Stimulated activated CD4-positive, alpha-beta T cell treated with anti-CD3 and anti-CD28 coated beads, Interleukin-12 subunit alpha, Interleukin-12 subunit beta, amount 100 ng/mL, for 4 hours (primary cell): Measurements from ENCODE around the gene HES5.

Experiments used
- DNase-seq: peaks from one replicate; pipeline ENCODE4 v3.0.0-alpha.2; 2020

The HES5 gene

GRCh38 chr1:2530513-2531361 is 674 bp upstream of the HES5 start:
- no peak for DNase-seq

GRCh38 chr1:2528966-2529783 is 888 bp downstream of the HES5 start:
- peak; percentile 56 for DNase-seq

DNA sequence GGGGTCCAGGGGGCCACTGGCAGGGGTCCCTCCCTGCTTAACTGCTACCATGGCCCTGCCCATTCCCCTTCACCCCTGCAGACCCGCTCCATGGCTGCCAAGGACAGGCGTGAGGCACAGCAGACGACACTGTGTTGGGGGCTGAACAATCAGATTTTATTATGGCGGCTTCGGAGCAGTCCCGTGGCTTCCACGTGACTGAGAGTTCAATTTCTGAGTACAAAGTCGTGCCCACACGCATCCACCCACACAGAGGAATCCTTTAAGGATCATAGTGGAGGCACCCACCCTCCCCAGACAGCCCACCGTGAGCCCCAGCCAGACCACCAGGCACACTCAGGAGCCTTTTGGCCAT is 1.5 kb downstream of the HES5 start:
- no peak for DNase-seq

- no peak for DNase-seq
These were observed 2.0 kb downstream of the HES5 start for GRCh38 chr1:2528016-2528415.

DNA sequence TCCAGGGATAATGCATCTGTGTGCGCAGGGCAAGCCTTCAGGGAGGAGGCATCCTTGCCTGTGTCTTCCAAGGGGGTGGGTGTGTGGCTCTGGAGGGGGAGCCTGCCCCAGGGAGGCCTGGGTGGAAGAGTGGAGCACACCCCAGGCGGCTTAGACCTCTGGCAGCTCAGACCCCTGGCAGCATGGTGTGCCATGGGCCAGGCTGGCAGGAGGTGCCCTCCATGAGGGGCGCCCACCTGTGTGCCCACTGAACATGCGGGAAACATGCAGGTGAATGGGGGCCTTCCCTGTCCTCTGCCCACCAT is 2.6 kb downstream of the HES5 start:
- DNase-seq: no peak

DNA sequence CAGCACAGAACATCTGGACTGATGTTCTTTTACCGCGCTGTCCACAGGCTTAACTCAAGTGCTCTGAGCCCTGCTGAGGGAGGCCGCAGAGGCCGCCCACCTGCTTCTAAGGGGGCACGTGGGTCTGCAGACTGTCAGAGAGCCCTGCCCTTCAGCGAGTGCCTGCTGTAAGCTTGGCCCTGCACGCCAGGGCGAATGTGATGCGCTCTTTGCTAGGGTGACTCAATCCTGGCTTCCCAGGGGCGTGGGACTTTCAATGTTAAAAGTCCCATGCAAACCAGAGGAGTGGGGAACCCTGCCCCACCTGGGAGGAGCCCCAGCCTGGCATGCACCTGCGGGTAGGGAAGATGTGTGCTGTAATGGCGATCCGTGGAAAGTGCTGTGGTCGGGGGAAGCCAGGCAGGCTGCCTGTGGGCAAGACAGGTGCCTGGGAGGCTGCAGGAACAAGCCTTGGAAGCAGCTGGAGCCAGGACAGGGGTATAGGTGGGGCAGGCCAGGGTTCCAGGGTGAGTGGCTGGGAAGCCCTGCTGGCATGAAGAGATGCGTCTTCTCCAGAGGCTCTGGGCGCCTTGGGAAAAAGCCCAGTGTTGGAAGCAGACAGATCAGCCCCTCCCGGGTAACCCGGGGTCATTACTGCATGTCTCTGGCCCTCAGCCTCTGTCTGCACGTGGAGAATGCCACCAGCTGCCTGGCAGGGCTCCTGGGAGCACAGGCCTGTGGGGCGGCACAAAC is 3.1 kb downstream of the HES5 start:
- peak; percentile 49 for DNase-seq

- peak; percentile 87 for DNase-seq
These were observed 3.9 kb downstream of the HES5 start, which contains the start of gene PANK4 for GRCh38 chr1:2525920-2526823. TSS of gene PANK4 (minus strand) at chr1:2526596. CDS start at chr1:2526587, 9 bp downstream.

DNA sequence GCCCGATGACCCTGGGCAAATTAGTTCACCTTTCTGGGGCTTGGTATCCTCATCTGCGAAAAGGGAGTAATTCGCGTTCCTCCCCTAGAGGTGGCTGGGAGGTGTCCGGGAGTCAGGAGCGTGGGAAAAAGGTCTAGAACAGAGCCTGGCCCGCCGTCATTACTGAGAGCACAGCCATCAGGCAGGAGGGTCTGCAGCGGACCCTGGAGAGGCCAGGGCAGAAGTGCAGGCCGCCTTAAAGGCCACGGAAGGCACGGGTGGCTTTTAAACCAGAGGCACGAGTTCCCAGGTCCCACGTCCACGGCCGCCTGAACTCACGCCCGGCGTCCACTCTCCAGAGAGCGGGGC is 4.5 kb downstream of the HES5 start:
- no peak for DNase-seq

DNA sequence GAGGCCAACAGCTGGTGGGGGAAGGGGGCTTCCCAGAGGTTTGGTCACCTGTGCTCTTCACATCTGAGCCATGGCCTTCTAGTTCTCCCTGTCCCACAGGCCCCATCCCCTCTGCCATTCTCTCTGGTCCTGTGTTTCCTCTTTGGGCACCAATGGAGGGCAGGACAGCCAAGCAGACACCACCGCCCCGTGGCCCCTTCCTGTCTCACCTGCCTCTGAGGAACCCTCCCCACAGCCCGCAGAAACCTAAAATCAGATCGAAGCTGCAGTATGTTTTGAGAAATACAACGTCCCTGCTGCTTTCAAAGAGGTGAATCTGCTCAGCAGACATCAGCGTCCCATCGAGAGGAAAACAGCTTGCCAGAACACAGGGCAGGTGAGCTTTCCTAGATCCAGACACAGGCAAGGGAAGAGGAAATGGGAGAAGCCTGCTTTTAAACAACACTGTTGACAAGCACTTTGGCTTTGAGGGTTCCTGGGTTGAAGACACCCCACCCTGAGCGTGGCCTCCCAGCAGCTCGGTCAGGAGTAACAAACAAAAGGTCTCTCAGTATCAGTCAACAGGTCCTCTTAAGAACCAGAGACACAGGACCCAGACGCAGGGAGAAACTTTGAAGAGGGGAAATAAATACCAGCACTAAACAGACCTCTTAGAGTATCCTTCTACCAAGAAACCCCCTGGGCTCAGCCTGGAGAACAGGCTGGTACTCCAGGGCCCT is 6.0 kb downstream of the HES5 start:
- no peak for DNase-seq

GRCh38 chr1:2523191-2523890 is 6.7 kb downstream of the HES5 start:
- DNase-seq: no peak

- DNase-seq: no peak
These were observed 7.8 kb downstream of the HES5 start for GRCh38 chr1:2522230-2522629.

DNA sequence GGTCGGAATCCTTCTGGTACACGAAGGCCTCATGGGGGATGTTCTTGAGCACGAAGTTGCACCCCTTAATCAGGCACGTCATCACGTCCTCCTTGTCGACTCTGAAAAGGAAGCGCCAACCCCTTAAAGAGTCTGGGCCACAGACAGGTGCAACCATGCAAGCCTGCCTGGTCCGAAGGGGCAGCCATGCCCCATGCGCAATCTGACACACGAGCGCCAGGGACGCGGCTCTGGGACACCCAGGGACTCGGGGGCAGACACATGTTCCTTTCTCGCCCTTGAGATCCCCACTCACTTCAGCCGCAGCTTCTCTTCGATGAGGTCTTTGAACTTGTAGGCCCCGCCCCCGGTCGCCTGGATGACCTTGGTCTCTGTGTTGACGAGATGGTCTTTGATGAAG is 9.3 kb downstream of the HES5 start:
- no peak for DNase-seq

DNA sequence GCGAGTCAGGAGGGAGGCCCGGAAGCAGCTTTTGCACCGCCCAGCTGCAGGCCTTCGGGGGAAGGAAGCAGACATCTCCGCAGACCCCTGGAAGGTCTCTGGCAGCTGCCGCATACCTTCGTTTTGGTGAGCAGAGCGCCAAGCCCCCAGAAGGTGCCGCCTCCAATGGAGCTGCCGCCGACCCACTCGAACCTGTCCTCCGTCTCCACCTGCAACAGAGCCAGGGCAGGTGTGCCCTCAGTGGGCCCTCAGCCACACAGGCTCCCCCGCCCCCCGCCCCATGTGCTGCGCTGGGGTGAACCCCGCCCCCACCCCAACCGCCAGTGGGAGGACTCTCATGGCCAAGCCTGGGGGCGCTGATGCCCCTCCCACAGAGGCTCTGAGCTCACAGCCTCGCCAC is 9.9 kb downstream of the HES5 start:
- no peak for DNase-seq

DNA sequence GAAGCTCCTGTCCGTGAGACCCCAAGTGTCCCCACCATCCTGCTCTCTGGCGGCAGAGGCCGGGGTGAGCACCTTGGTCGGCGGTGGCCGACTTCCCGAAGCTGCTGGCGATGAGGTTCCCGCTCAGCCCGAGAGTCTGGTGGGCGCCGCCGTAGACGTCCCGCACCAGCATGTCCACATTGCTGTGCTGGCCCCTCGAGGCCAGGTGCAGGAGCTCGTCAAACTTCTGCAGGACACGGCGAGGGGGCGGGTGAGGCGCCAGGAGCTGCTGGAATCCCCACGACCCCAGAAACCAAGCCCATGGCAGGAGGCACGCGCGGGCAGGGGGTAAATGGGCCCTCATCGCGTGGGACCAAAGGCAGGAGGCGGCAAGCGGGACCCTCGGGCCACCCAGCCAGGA is 10.3 kb downstream of the HES5 start:
- no peak for DNase-seq

DNA sequence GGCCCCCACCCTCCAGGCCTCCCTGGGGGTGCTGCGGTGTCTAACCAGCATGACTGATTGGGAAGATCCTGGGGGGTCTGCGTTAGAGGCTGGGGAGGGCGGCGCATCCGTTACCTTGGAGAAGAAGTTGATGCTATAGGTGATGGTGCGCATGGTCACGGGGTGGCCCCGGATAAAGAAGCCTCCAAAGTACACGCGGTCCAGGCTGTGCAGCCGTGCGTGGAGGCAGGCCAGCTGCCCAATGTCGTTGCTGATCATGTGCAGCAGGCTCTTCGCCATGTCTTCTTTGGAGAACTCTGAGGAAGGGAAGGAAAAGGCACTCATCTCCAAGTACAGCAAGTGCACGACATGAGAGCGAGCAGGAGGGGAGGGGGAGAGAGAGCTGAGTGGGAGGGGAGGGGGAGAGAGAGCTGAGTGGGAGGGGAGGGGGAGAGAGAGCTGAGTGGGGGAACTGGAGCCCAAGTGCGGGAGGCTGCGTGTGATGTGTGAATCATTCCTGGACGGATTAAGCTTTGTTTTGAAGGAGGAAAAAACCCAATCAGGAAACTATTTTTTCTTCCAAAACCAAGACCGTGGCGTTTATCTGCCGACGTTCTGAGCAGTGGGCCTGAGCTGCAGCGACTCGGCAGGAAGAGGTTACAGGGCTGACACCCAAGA is 10.9 kb downstream of the HES5 start:
- DNase-seq: no peak

GRCh38 chr1:2518528-2518927 is 11.5 kb downstream of the HES5 start:
- no peak for DNase-seq

- DNase-seq: no peak
These were observed 12.1 kb downstream of the HES5 start for GRCh38 chr1:2517966-2518365.

- DNase-seq: no peak
These were observed 13.1 kb downstream of the HES5 start for GRCh38 chr1:2516946-2517345.

- no peak for DNase-seq
These were observed 13.9 kb downstream of the HES5 start for GRCh38 chr1:2516124-2516523.

DNA sequence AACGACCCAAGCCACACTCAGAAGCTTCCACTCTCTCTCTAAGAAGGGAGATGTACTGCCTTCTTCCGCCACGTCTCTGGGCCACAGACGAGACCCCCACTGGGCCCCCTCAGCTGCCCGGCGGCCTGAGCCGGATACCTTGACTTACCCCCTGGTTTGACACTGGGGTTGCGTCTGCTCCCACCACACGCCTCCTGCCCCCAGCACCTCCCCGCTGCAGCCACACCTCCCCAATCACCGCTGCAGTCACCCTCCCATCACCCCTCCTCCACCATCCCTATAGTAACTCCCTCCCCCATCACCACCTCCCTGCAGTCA is 14.3 kb downstream of the HES5 start:
- DNase-seq: no peak
